Activated CD4-positive, CD25-positive, alpha-beta regulatory T cell treated with anti-CD3 and anti-CD28 coated beads, Interleukin-2, amount 50 U/mL, for 16 hours (primary cell): ENCODE results near the gene LRRTM3.

Experiments
- DNase-seq: peaks from one replicate; pipeline ENCODE4 v3.0.0-alpha.2; 2020; ENCODE audit warnings: low read depth, low spot score

LRRTM3 gene

DNA sequence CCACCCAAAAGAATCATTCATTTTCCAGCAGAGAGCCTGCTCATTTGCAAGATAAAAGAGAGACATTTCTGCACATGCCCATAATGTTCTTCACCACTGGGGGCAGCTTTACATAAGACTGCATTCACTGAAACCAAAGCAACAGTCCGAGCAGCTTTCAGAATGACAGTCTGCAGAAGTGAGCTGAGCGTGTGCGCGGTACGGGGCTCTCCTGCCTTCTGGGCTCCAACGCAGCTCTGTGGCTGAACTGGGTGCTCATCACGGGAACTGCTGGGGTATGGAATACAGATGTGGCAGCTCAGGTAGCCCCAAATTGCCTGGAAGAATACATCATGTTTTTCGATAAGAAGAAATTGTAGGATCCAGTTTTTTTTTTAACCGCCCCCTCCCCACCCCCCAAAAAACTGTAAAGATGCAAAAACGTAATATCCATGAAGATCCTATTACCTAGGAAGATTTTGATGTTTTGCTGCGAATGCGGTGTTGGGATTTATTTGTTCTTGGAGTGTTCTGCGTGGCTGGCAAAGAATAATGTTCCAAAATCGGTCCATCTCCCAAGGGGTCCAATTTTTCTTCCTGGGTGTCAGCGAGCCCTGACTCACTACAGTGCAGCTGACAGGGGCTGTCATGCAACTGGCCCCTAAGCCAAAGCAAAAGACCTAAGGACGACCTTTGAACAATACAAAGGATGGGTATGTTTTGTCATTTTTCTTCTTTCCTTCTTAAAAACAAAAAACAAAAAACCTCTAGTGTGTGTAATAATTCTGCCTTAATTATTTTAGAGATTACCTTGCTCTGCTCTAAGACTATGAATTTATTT, at the start of gene LRRTM3:
Gene LRRTM3, plus strand, starts transcription at position 141 of the 820 bp plus-strand sequence.
- DNase-seq: no peak

GRCh38 chr10:66877361-66877760, 48.5 kb upstream of the LRRTM3 start:
- no peak for DNase-seq

DNA sequence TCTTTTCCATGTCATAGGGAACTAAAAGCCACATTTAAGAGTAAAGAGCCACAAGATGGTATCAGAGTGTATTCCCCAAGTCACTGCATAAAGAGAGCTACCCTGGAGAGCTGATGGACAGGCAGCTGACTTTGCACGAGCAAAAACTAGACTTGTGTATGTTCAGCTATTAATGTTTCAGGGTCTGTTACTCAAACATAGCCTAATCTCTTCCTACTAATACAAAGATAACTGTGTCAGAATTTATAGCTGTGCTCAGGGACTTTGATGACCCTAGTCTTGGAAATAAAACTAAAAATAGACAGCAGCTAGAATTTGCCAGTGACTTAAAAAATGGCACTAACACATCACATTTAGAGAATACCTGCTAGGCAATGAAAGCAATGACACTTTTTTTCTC, 45.5 kb upstream of the LRRTM3 start:
- DNase-seq: no peak

DNA sequence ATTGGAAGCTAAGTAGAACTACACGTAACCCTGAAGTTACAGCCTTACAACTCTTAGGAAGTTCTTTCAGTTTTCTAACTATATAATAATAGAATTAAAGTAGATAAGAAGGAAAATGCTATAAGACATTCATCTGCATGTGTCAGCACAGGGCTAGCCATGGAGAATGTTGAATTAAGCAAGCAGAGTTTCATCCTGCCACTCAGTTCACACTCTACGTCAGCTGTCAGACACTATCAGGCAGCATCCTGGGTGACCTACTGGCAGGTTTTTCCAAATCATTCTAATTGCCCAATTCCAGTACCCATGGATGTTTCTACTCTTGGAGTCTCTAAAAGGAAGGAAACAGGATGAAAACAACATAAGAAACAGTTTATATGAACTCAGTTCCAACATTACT, 45.0 kb upstream of the LRRTM3 start:
- no peak for DNase-seq

- DNase-seq: no peak
These were observed 44.0 kb upstream of the LRRTM3 start for GRCh38 chr10:66881814-66882213.

DNA sequence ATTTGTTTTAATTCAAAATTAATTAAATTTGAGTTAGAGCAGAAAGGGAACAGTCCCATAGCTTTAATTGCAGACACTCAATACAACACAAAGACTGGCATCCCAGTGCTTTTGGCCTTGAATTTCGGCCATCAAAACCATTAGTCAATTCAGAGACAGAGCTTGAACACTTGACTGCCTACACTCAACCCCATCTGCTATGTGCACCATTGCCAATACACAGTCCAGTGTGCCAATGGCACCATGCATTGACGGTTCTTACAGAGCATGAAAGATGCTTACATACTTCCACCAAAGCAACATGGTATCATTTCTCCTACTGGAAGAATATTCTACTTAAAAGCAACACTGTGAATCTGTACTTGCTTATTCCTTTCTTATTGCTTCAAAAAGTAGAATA, 43.6 kb upstream of the LRRTM3 start:
- no peak for DNase-seq

GRCh38 chr10:66886848-66887247, 39.0 kb upstream of the LRRTM3 start:
- no peak for DNase-seq

- DNase-seq: no peak
These were observed 37.6 kb upstream of the LRRTM3 start for GRCh38 chr10:66888237-66888636.

- DNase-seq: no peak
These were observed 33.0 kb upstream of the LRRTM3 start for GRCh38 chr10:66892871-66893270.

DNA sequence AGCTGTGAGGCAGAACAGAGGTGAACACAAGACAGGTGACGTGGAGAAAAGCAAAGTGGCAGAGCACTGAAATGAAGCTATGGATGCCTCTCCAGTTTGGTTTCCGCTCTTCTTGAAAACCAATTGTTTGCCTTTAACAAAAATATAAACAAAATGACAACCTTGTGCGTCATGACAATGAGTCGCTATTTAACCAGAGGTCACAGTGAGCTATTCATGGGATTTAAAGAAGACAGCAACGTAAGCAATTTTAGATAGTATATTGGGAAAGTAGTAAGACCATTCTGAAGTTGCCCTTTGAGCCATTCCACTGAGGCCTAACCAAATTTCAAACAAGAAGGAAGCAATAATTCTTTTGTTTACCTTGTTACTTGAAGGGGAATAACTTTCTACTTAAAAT, 15.2 kb upstream of the LRRTM3 start:
- no peak for DNase-seq

DNA sequence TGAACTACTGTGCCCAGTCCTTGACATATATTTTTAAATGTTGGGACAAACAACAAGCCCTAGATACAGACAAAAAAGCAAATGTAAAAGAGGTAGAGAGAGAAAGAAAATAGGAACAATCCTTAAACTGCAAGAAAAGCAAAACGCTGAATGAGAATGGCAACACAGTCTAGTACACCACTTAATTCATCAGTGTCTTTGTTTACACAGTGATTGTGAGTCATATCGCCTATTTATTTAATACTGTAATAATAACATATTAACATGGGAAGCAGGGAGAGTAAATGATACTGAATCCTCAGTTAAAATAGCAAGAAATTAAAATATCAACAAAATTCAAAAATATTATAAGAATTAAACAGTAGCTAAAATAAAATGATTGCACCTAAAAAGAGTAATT, 9.8 kb upstream of the LRRTM3 start:
- no peak for DNase-seq

DNA sequence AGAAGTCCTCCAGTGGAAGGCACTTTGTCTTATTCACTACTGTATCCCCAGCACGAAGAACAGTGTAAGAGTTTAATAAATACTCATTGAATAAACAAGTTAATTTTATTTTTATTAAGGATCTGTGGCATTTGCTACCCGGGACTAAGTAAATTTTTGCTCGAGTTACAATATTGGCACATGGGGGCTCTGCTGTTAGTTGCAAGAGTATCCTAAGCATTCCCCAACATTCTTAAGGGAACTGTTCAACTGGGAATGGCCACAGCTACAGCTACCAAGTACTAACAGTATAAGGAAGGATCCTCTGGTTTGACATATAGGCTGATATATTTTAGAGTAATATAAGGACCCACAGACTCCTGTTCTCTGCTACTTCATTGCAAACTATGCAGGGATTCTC, 8.7 kb upstream of the LRRTM3 start:
- DNase-seq: no peak

GRCh38 chr10:66919248-66919647, 6.6 kb upstream of the LRRTM3 start:
- no peak for DNase-seq

DNA sequence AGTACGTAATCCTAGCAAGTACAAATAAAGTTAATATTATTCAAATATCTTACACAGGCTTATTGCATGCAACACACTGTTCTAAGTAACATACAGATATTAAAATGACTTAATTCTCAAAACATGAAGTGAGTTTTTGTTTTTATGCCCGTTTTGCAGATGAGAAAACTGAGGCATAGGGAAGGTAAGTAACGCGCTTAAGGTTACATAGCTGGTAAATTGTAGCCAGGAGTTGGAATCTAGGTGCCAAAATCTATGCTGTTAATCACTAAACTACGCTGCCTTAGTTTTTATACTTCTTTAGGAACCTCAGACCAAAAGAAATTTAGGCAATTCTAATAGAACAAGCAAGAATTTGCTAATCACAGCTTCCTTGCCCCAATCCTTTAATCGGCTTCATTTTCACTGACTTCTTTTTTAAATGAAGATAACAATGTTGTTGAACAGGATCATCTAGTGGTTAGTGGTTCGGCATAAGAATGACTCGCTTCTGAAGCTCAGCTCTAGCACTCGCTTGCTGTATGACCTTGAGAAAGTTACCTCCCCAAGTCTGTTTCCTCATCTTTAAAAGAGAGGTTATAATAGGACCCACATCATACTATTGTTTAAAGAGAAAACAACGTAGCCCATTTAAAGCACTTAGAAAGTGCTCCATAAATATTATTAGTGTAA, 1.0 kb upstream of the LRRTM3 start:
- no peak for DNase-seq

DNA sequence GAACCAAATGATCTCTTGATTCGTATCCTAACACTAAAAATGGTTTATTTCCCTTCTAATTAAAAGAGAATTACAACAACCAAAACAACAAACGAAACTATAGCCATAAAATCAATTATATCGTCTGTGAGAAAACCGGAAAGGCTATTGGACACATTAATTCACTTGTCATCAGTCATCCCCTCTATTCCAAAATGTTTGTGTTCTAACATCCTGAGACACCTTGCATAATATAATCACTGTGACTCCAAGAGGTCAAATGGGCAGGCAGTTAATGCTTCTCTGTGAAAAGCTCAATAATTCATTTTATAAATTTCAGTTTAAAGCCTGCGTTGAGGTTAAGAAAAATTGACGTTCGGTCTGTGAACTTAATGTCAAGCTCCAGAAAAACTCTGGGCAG, 463 bp upstream of the LRRTM3 start:
- DNase-seq: no peak

- DNase-seq: no peak
These were observed 1.0 kb downstream of the LRRTM3 start for GRCh38 chr10:66926841-66927240.

DNA sequence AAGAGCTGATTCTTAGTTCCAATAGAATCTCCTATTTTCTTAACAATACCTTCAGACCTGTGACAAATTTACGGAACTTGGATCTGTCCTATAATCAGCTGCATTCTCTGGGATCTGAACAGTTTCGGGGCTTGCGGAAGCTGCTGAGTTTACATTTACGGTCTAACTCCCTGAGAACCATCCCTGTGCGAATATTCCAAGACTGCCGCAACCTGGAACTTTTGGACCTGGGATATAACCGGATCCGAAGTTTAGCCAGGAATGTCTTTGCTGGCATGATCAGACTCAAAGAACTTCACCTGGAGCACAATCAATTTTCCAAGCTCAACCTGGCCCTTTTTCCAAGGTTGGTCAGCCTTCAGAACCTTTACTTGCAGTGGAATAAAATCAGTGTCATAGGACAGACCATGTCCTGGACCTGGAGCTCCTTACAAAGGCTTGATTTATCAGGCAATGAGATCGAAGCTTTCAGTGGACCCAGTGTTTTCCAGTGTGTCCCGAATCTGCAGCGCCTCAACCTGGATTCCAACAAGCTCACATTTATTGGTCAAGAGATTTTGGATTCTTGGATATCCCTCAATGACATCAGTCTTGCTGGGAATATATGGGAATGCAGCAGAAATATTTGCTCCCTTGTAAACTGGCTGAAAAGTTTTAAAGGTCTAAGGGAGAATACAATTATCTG, 1.6 kb downstream of the LRRTM3 start:
- no peak for DNase-seq

DNA sequence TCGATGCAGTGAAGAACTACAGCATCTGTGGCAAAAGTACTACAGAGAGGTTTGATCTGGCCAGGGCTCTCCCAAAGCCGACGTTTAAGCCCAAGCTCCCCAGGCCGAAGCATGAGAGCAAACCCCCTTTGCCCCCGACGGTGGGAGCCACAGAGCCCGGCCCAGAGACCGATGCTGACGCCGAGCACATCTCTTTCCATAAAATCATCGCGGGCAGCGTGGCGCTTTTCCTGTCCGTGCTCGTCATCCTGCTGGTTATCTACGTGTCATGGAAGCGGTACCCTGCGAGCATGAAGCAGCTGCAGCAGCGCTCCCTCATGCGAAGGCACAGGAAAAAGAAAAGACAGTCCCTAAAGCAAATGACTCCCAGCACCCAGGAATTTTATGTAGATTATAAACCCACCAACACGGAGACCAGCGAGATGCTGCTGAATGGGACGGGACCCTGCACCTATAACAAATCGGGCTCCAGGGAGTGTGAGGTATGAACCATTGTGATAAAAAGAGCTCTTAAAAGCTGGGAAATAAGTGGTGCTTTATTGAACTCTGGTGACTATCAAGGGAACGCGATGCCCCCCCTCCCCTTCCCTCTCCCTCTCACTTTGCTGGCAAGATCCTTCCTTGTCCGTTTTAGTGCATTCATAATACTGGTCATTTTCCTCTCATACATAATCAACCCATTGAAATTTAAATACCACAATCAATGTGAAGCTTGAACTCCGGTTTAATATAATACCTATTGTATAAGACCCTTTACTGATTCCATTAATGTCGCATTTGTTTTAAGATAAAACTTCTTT, 2.3 kb downstream of the LRRTM3 start:
- DNase-seq: no peak

DNA sequence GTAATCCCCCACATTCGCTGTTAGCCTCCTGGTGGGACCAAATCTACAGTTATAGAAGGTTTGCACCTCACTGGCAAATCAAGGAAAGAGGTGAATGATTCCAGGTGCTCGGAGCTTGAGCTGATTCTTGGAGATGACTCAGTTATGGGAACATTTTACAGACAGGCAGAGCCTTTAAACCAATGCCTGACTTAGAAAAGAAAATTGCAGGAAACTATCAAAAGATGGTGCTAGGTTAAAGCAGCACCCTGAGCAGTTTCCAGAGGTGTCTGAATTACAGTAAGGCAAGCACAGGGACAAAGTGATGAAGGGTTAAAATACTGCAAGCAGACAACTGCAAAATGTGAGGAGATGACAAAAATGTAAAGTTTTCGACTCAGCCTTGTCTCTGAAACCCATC, 2.9 kb downstream of the LRRTM3 start:
- no peak for DNase-seq

GRCh38 chr10:66929375-66929774, 3.5 kb downstream of the LRRTM3 start:
- DNase-seq: no peak

DNA sequence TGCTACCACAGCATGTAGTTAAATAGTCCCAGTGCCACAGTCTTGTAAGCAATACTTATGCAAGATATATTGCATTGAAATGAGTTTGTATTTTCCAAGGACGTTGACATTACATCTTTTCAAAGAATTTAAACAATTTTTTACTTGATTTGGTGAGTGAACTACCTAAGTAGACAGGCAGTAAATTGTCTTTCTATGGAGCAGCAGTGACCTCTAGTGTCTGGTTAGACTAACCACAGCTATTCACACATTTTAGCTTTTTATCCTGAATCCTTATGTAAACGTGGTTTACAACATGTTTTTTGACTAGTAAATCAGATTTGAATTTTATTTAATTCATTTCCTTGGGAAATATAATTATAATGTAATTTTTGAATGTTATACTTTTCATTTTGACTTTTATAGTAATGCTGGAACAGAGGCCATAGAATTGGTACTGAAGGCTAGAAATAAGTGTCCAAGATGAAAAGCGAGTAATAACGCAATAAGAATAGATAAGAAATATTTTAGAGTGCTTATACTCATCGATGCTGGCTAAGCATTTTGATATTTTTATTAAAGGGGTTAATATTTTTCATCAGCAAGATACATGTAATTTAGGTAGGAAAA, 5.6 kb downstream of the LRRTM3 start:
- no peak for DNase-seq

DNA sequence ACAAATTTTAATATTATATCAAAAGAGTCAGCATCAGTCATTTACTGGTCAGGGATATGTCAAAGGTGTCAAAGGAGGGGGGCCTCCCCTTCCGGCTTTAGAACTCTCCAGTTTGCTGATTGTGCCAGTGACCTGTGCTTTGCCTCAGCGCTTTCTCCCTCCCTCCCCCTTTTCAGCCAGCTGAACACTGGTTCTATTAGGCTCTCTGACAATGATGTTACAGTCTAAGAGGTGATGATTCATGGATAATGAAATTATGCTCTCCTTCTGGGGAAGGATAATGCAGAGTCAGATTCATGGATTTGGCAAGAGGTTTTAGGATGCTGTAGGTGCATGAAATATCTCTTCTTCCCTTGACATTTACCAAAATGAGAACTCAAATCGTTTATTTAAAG, 6.1 kb downstream of the LRRTM3 start:
- no peak for DNase-seq
